ENCODE data around the gene FSCN2.

The FSCN2 gene

GRCh38 chr17:81512562-81513371, 15.4 kb upstream of the FSCN2 start, which contains the start of gene ACTG1:
TSS of gene ACTG1 (minus strand) at chr17:81512799. CDS start at chr17:81512354, 445 bp downstream.
- peak; percentile 74 for DNase-seq (ENCODE audit: low read depth, low spot score)

GRCh38 chr17:81513372-81513752, 14.8 kb upstream of the FSCN2 start:
- DNase-seq (ENCODE audit: low read depth, low spot score): peak; percentile 29

GRCh38 chr17:81513753-81514488, 14.3 kb upstream of the FSCN2 start:
- no peak for DNase-seq (ENCODE audit: low read depth, low spot score)

GRCh38 chr17:81514489-81514738, 13.8 kb upstream of the FSCN2 start:
- no peak for DNase-seq (ENCODE audit: low read depth, low spot score)

- DNase-seq (ENCODE audit: low read depth, low spot score): peak; percentile 29
Observed at GRCh38 chr17:81514739-81515529, 13.2 kb upstream of the FSCN2 start.

- DNase-seq (ENCODE audit: low read depth, low spot score): no peak
Observed at GRCh38 chr17:81515530-81516041, 12.6 kb upstream of the FSCN2 start.

GRCh38 chr17:81516439-81516838, 11.7 kb upstream of the FSCN2 start:
- no peak for DNase-seq (ENCODE audit: low read depth, low spot score)

GRCh38 chr17:81517009-81517338, 11.2 kb upstream of the FSCN2 start:
- no peak for DNase-seq (ENCODE audit: low read depth, low spot score)

GRCh38 chr17:81517339-81518112, 10.7 kb upstream of the FSCN2 start:
- DNase-seq (ENCODE audit: low read depth, low spot score): no peak

GRCh38 chr17:81518113-81518784, 9.9 kb upstream of the FSCN2 start:
- DNase-seq (ENCODE audit: low read depth, low spot score): no peak

GRCh38 chr17:81518785-81519283, 9.3 kb upstream of the FSCN2 start:
- no peak for DNase-seq (ENCODE audit: low read depth, low spot score)

GRCh38 chr17:81519284-81520020, 8.7 kb upstream of the FSCN2 start:
- peak; percentile 24 for DNase-seq (ENCODE audit: low read depth, low spot score)

- DNase-seq (ENCODE audit: low read depth, low spot score): no peak
Observed at GRCh38 chr17:81520021-81520901, 7.9 kb upstream of the FSCN2 start.

- no peak for DNase-seq (ENCODE audit: low read depth, low spot score)
Observed at GRCh38 chr17:81522491-81523401, 5.4 kb upstream of the FSCN2 start.

- no peak for DNase-seq (ENCODE audit: low read depth, low spot score)
Observed at GRCh38 chr17:81523402-81524038, 4.7 kb upstream of the FSCN2 start.

GRCh38 chr17:81524039-81524864, 3.9 kb upstream of the FSCN2 start:
- no peak for DNase-seq (ENCODE audit: low read depth, low spot score)

GRCh38 chr17:81524865-81525159, 3.4 kb upstream of the FSCN2 start:
- DNase-seq (ENCODE audit: low read depth, low spot score): no peak
